Loucy (cell line): ENCODE data around the gene CXXC5.

Source experiments
- H2AFZ ChIP-seq: fragments of 200-600 bp; sonication (generic); 2 replicates; pipeline ENCODE4 v1.6.0; 2016; ENCODE audit warnings: antibody characterized with exemption, mild to moderate bottlenecking, low read length, moderate library complexity
- H3F3A ChIP-seq: fragments of 200-600 bp; 2 replicates; pipeline ENCODE4 v1.6.0; 2016; ENCODE audit warnings: antibody characterized with exemption, low read depth, mild to moderate bottlenecking
- H3K27me3 ChIP-seq: fragments of 200-600 bp; sonication (generic); 2 replicates; pipeline ENCODE4 v1.6.1; 2014; ENCODE audit warnings: low read length, mild to moderate bottlenecking; ENCODE audit not compliant: insufficient read depth, poor library complexity, severe bottlenecking
- H3K36me3 ChIP-seq: fragments of 200-600 bp; sonication (generic); 2 replicates; pipeline ENCODE4 v1.6.1; 2016; ENCODE audit warnings: low read length; ENCODE audit not compliant: insufficient read depth
- H3K4me1 ChIP-seq: fragments of 200-600 bp; sonication (generic); 2 replicates; pipeline ENCODE4 v1.5.1; 2014; ENCODE audit warnings: low read length, mild to moderate bottlenecking; ENCODE audit not compliant: insufficient read depth, poor library complexity, severe bottlenecking
- H3K4me2 ChIP-seq: fragments of 200-600 bp; sonication (generic); 2 replicates; pipeline ENCODE4 v1.6.0; 2014; ENCODE audit warnings: antibody characterized with exemption, low read length, low read depth, mild to moderate bottlenecking; ENCODE audit not compliant: poor library complexity, severe bottlenecking
- H3K4me3 ChIP-seq: fragments of 200-600 bp; sonication (generic); 2 replicates; pipeline ENCODE4 v1.5.1; 2014; ENCODE audit warnings: low read length, mild to moderate bottlenecking, mixed read lengths; ENCODE audit not compliant: poor library complexity, severe bottlenecking
- H3K79me2 ChIP-seq: fragments of 200-600 bp; sonication (generic); 2 replicates; pipeline ENCODE4 v1.6.1; 2014; ENCODE audit warnings: low read length; ENCODE audit not compliant: insufficient read depth
- H3K9ac ChIP-seq: fragments of 200-600 bp; sonication (generic); 2 replicates; pipeline ENCODE4 v1.6.0; 2014; ENCODE audit warnings: mild to moderate bottlenecking, low read depth, low read length, moderate library complexity; ENCODE audit not compliant: poor library complexity, severe bottlenecking
- H3K9me2 ChIP-seq: fragments of 200-600 bp; sonication (generic); replicated peaks from 2 replicates; pipeline ENCODE4 v1.6.1; 2016; ENCODE audit warnings: low read depth, low read length, mixed read lengths
- H3K9me3 ChIP-seq: fragments of 200-600 bp; sonication (generic); 2 replicates; pipeline ENCODE4 v1.6.1; 2014; ENCODE audit warnings: mild to moderate bottlenecking, antibody characterized with exemption, low read length, low read depth; ENCODE audit not compliant: insufficient read depth
- H4K20me1 ChIP-seq: fragments of 200-600 bp; sonication (generic); 2 replicates; pipeline ENCODE4 v1.6.0; 2014; ENCODE audit warnings: antibody characterized with exemption, low read length, mild to moderate bottlenecking; ENCODE audit not compliant: insufficient read depth, poor library complexity, severe bottlenecking
- EZH2phosphoT487 ChIP-seq: fragments of 200-600 bp; IDR thresholded peaks from 2 replicates; pipeline ENCODE4 v1.6.1; 2018; ENCODE audit warnings: antibody characterized with exemption, mild to moderate bottlenecking, moderate library complexity, borderline replicate concordance
- TF ChIP-seq, protein P1 (sequence below): fragments of 200-600 bp; sonication (generic); conservative IDR thresholded peaks from 2 replicates; pipeline ENCODE4 v1.5.1; 2014; ENCODE audit warnings: mild to moderate bottlenecking, antibody characterized with exemption, low read length

The CXXC5 gene

DNA sequence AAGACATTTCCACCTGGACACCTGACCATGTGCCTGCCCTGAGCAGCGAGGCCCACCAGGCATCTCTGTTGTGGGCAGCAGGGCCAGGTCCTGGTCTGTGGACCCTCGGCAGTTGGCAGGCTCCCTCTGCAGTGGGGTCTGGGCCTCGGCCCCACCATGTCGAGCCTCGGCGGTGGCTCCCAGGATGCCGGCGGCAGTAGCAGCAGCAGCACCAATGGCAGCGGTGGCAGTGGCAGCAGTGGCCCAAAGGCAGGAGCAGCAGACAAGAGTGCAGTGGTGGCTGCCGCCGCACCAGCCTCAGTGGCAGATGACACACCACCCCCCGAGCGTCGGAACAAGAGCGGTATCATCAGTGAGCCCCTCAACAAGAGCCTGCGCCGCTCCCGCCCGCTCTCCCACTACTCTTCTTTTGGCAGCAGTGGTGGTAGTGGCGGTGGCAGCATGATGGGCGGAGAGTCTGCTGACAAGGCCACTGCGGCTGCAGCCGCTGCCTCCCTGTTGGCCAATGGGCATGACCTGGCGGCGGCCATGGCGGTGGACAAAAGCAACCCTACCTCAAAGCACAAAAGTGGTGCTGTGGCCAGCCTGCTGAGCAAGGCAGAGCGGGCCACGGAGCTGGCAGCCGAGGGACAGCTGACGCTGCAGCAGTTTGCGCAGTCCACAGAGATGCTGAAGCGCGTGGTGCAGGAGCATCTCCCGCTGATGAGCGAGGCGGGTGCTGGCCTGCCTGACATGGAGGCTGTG lies 32.4 kb downstream of the CXXC5 start:
- Histone ChIP-seq H3F3A (no peaks in the 10 kb centered on the region), H3K9ac (no peak overlapping the region), H3K79me2 (peaks cover 89% of the 10 kb centered on the region), H4K20me1 (peaks cover 93% of the 10 kb centered on the region), H3K4me2 (no peak overlapping the region), H2AFZ (no peak overlapping the region), H3K4me1 (peaks cover 31% of the 10 kb centered on the region), H3K27me3 (no peaks in the 10 kb centered on the region), H3K4me3 (no peak overlapping the region), H3K36me3 (peaks cover 73% of the 10 kb centered on the region; the same call in 1 of the 2 replicates), H3K9me3 (no peaks in the 10 kb centered on the region), H3K9me2 (no peaks in the 10 kb centered on the region)
- TF ChIP-seq, protein P1, sequence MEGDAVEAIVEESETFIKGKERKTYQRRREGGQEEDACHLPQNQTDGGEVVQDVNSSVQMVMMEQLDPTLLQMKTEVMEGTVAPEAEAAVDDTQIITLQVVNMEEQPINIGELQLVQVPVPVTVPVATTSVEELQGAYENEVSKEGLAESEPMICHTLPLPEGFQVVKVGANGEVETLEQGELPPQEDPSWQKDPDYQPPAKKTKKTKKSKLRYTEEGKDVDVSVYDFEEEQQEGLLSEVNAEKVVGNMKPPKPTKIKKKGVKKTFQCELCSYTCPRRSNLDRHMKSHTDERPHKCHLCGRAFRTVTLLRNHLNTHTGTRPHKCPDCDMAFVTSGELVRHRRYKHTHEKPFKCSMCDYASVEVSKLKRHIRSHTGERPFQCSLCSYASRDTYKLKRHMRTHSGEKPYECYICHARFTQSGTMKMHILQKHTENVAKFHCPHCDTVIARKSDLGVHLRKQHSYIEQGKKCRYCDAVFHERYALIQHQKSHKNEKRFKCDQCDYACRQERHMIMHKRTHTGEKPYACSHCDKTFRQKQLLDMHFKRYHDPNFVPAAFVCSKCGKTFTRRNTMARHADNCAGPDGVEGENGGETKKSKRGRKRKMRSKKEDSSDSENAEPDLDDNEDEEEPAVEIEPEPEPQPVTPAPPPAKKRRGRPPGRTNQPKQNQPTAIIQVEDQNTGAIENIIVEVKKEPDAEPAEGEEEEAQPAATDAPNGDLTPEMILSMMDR, result no peak
- TF ChIP-seq EZH2phosphoT487, result no peak

DNA sequence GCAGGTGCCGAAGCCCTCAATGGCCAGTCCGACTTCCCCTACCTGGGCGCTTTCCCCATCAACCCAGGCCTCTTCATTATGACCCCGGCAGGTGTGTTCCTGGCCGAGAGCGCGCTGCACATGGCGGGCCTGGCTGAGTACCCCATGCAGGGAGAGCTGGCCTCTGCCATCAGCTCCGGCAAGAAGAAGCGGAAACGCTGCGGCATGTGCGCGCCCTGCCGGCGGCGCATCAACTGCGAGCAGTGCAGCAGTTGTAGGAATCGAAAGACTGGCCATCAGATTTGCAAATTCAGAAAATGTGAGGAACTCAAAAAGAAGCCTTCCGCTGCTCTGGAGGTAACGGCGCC lies 32.9 kb downstream of the CXXC5 start:
- H3K9ac ChIP-seq, result no peak overlapping the region

DNA sequence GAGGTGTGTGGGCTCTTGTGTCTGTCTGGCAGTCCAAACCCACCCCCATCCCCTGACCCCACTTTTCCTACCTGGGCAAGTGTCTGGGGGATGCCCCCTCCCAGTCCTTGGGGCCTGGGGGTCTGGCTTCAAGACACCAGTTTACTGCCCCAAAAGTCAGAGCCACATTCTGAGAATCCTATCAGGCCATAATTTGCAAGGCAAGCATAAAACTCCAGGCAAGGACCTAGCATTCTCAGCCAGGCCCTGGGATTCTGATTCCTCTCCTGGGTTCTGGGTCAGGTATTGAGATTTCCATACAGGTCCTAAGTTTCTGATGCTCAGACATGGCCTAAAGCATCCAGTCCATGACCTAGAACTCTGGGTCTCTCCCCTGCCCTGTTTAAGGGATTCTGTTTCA lies 33.3 kb downstream of the CXXC5 start:
- Histone ChIP-seq H3K36me3 (peaks cover 82% of the 10 kb centered on the region; the same call in 1 of the 2 replicates), H3K79me2 (peaks cover 82% of the 10 kb centered on the region), H3K4me3 (no peak overlapping the region), H3K4me2 (no peak overlapping the region), H3K27me3 (no peaks in the 10 kb centered on the region), H3F3A (no peaks in the 10 kb centered on the region), H2AFZ (no peak overlapping the region), H3K9me3 (no peaks in the 10 kb centered on the region), H3K9ac (no peak overlapping the region), H4K20me1 (peaks cover 92% of the 10 kb centered on the region), H3K4me1 (peaks cover 30% of the 10 kb centered on the region), H3K9me2 (no peaks in the 10 kb centered on the region)
- no peak for TF ChIP-seq EZH2phosphoT487
- TF ChIP-seq, protein P1, result no peak

More for the DNA sequence above, 32.9 kb downstream of the CXXC5 start:
- no peak overlapping the region for H3K4me2 ChIP-seq
- no peaks in the 10 kb centered on the region for H3F3A ChIP-seq
- no peak for TF ChIP-seq EZH2phosphoT487
- TF ChIP-seq, protein P1, result no peak
- no peak overlapping the region for H2AFZ ChIP-seq
- peaks cover 28% of the 10 kb centered on the region for H3K4me1 ChIP-seq
- H4K20me1 ChIP-seq, result peaks cover 93% of the 10 kb centered on the region
- no peaks in the 10 kb centered on the region for H3K27me3 ChIP-seq
- H3K79me2 ChIP-seq, result peaks cover 84% of the 10 kb centered on the region
- H3K9me2 ChIP-seq, result no peaks in the 10 kb centered on the region
- H3K36me3 ChIP-seq, result peaks cover 79% of the 10 kb centered on the region; the same call in 1 of the 2 replicates
- no peaks in the 10 kb centered on the region for H3K9me3 ChIP-seq
- no peak overlapping the region for H3K4me3 ChIP-seq
